Cerebellar nuclear complex (tissue), 1 donor: Measurements from ENCODE around the gene MPHOSPH8.
"Not testable (repeated sequence)": the region's sequence is repeated elsewhere in the genome, so short reads cannot be mapped to it uniquely, and the experiment has no call there.

Experiments
- DNase-seq, 2 experiments: peaks; one replicate each; lab custom pipeline; 2025; lab: John Stamatoyannopoulos, UW

The MPHOSPH8 gene

GRCh38 chr13:19624265-19624664, 9.2 kb upstream of the MPHOSPH8 start:
- DNase-seq: no peak

GRCh38 chr13:19632915-19633478, 462 bp upstream of the MPHOSPH8 start:
- no peak for DNase-seq

- no peak for DNase-seq
Measured at GRCh38 chr13:19634256-19634740, 839 bp downstream of the MPHOSPH8 start.

- not testable (repeated sequence) for DNase-seq
Measured at GRCh38 chr13:19635926-19636325, 2.5 kb downstream of the MPHOSPH8 start.

GRCh38 chr13:19643652-19644051, 10.2 kb downstream of the MPHOSPH8 start:
- no peak for DNase-seq

GRCh38 chr13:19645000-19645399, 11.5 kb downstream of the MPHOSPH8 start:
- DNase-seq: no peak

- DNase-seq: no peak
Measured at GRCh38 chr13:19646063-19646462, 12.6 kb downstream of the MPHOSPH8 start.

- no peak for DNase-seq
Measured at GRCh38 chr13:19650742-19651141, 17.3 kb downstream of the MPHOSPH8 start.

GRCh38 chr13:19657872-19658591, 24.6 kb downstream of the MPHOSPH8 start:
- DNase-seq: no peak

- no peak for DNase-seq
Measured at GRCh38 chr13:19658831-19659230, 25.4 kb downstream of the MPHOSPH8 start.

GRCh38 chr13:19661126-19661525, 27.7 kb downstream of the MPHOSPH8 start:
- DNase-seq: no peak

GRCh38 chr13:19661561-19661960, 28.1 kb downstream of the MPHOSPH8 start:
- DNase-seq: no peak

- DNase-seq: no peak
Measured at GRCh38 chr13:19663416-19663979, 30.0 kb downstream of the MPHOSPH8 start.

- no peak for DNase-seq
Measured at GRCh38 chr13:19664481-19665230, 31.2 kb downstream of the MPHOSPH8 start.

GRCh38 chr13:19665427-19665859, 32.0 kb downstream of the MPHOSPH8 start:
- no peak for DNase-seq

GRCh38 chr13:19668778-19669177, 35.3 kb downstream of the MPHOSPH8 start:
- DNase-seq: no peak

GRCh38 chr13:19670147-19670546, 36.7 kb downstream of the MPHOSPH8 start:
- no peak for DNase-seq

- no peak for DNase-seq
Measured at GRCh38 chr13:19672990-19673389, 39.5 kb downstream of the MPHOSPH8 start.

GRCh38 chr13:19673473-19674430, 40.3 kb downstream of the MPHOSPH8 start:
- no peak for DNase-seq

GRCh38 chr13:19674898-19675297, 41.4 kb downstream of the MPHOSPH8 start:
- DNase-seq: no peak

- no peak for DNase-seq
Measured at GRCh38 chr13:19676168-19676567, 42.7 kb downstream of the MPHOSPH8 start.
